GM12801 (cell line): Measurements from ENCODE around the gene NAT8L.

Experiments
- CTCF ChIP-seq: IDR thresholded peaks from one replicate; pipeline ENCODE4 v1.5.1; 2011; ENCODE audit warnings: control low read depth; ENCODE audit not compliant: insufficient read length; ENCODE audit errors: extremely low read depth

The NAT8L gene

DNA sequence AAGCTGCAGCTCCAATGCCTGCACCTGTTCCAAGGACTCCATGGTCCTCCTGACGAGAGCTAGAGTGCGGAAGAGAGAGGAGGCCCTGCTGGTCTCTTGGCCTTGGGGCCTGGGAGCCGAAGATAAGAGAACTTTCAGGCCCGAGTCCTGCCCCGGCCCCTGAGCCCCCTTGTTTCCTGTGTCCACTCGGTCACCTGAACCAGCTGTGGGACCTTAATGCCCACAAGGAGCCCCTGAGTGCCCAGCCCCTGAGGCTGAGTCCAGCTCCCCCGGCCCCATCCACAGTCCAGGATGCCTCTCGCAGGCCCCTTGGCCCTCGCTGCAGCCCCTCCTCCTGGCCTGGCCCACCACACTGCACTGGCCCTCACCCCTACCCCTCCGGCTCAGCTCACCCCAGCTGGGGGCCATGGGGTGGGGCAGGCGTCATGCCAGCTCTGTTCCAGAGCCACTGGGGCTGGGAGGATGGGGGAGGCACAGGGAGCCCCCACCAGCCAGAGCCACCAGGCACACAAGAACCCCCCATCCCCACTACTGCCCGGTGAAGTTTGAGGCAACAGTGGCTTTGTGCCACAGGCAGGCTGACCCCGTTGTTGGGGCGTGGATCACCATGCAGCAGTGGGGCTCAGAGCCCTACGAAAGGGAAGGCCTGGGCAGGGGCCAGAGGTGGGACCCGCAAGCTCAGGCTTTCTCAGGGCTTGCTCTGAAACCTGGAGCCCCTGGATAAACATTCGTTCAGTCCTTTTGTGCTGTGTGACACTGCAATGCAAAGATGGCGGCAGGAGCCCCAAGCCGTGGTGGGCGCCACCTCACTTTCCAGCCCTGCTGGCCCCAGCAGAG lies 14.1 kb downstream of the NAT8L start:
- no peak for TF ChIP-seq CTCF

DNA sequence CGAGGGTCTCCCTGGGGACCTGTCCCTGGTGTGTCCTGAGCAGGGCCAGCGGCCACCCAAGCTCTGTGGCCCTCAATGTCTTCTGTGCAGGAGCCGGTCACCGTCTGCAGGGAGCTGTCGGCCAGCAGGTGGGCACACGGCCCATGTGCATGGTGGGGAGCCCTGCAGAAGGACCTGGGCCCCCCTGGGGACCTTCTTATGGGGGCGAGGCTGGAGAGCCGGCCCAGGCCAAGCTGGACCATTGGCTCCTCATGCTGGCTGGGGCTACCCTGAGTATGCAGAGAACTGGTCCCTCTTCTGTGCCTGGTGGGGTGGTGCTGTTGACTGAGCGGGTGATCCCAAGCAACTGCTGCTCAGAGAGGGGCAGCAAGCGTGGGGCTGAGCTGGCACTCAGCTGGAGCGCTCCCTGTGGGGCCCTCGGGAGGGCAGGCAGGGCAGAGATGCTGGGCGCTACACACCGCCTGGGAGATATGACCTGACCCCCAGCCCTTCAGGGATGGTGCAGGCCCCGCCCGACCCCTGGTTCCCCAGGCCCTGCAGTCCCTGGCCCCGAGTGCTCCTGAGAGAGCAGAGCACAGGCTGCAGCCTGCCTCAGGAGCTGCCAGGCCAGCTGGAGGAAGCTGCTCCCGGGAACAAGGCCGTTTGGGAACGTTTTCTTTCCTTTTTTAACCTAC lies 14.8 kb downstream of the NAT8L start:
- TF ChIP-seq CTCF = no peak

GRCh38 chr4:2074588-2074987 lies 15.5 kb downstream of the NAT8L start:
- TF ChIP-seq CTCF = no peak

DNA sequence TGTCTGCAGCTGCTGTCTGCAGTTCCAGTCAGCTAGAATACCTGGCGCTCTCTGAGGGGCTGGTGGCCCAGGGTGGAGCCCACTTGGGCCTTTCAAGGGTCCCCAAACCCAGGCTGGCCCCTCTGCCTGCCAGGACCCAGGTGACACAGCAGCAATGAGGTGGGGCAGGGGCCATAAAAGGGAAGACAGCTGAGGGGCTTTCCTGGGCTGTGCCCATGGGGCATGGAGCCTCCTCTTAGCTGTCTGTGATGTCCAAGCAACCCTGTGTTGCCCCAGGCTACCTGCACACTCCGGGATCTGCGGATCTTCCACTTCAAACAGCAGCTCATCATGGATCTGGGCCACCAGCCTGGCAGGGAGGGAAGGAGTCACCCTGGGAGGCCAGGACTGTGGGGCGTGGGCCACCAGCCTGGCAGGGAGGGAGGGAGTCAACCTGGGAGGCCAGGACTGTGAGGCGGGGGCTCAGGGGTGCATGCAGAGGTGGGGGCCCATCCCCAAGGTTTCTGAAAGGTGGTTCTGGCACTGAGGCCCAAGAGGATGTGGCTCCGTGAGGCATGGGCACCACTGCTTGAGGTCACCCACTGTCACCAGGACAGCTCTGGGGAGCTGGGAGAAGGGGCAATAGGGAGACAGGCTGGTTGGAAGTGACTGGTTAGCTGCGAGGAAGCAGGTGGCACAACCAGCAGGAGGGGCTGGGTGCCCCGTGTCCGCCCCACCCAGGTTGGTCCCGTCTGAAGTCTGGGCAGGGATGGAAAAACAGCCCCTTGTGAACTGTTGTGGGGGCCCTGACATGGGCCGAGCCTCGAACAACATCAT lies 16.3 kb downstream of the NAT8L start:
- no peak for TF ChIP-seq CTCF

DNA sequence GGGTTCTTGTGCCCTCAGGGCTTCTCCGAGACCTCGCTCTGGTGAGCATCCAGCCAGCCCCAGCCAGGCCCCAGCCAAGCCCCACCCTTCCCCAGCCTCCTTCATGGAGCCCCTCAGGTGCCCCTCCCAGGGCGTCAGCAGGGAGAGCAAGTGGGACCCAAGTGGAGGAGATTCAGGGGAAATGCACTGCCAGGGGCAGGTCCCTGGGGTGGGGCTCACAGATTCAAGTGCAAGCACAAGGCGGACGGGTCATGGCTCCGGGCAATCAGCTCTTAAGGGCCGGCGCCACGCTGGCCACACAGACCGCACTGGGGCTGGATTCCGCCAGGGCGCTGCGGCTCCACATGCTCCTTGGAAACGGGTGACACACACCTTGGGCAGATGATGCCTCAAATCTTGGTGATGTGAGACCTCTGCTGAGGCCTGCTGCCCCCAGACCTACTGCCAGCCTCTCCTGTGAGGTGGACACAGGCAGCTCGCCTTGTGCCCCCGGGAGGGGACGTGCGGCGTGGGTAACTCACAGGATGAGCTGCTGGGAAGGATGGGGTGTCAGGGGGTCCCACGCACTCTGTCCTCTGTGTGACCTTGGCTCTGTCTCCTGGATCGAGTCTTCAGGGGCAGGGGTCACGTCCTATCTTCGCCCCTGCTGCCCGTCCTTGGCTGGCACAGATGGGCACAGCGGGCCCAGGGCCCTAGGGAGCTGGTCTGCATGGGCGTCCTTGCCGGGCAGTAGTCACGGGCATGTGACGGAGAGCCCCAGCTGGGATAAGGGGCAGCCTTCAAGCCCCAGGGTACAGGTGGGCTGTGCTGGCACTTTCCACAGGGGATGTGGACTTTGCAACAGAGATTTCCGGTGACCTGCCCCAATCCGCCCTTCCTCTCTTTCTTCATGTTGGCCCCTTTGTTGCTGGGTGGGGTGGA lies 17.1 kb downstream of the NAT8L start:
- TF ChIP-seq CTCF = no peak

- no peak for TF ChIP-seq CTCF
Measured at GRCh38 chr4:2076908-2077536, 17.9 kb downstream of the NAT8L start.
